ENCODE data around the gene SCAPER. TPM values are rescaled to one million over a fixed set of nuclear protein-coding genes. Genes with fewer than 3 reads are reported as not detected.

The SCAPER gene
- total RNA-seq, 1 experiment from 2014 or later = 15.3 TPM

DNA sequence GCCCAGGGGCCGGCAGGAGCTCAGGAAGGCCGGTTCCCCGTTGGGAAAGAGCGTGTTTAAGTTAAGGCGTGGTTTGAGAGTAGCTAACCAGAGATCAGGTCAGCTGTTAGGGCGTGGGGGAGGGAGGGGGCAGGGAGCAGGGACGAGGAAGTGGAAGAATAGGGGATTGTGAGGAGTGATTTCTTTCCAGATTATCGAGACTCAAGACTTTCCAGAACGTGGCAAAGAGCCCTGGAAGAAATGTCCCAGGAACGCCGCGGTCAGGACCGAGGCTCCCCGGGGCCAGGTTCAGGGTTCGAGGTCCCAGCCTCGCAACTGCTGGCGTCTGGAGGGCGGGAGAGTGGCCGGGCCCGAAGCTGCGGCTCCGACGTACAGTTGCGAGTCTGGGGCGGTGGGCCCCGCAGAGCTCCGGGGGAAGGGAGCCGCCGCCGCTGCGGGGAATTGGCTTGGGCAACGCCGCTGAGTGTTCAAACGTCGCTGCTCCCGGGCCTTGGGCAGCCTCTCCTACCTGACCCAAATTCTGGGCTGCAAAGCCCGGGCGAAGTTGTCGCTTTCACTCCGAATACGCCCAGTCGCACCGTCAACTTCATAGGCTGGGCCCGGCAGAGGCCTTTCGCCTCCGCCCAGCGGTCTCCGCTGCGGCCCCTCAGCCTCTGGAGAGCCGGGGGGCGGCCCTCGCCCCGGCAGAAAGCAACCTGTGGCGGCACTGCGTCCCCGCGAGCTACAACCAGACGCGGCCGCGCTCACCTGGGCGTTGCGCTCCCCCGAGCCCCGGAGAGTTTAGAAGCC is 559.1 kb downstream of the SCAPER start:
- no peaks in the 10 kb centered on the region for H3K4me1 ChIP-seq (ENCODE audit: control insufficient read depth, insufficient read depth, low read length)
- no peaks in the 10 kb centered on the region for H3K36me3 ChIP-seq (ENCODE audit: control insufficient read depth, insufficient read depth, low read length)
- no peaks in the 10 kb centered on the region for H3K9me3 ChIP-seq (ENCODE audit: control insufficient read depth, insufficient read depth, low read depth, low read length)
- in situ Hi-C loops (cut with HindIII; ENCODE audit: low pct_unique_long_range_greater_than_20kb, low sequenced_read_pairs) (no loop called here), intact Hi-C loops (cut with micrococcal nuclease; ENCODE audit: unreplicated experiment) (no loop called here)
- ChIA-PET POLR2A (interaction anchor here (0.6 kb wide), 1 partner anchor 90 kb away, joined by 3 read pairs; no protein-coding TSS in a partner anchor), CTCF (interaction anchor here (0.5 kb wide), 1 partner anchor 214 kb away, joined by 5 read pairs; no protein-coding TSS in a partner anchor)
- no peak for DNase-seq (ENCODE audit: low read depth, low spot score)
- H3K27me3 ChIP-seq (ENCODE audit: control insufficient read depth, insufficient read depth, low read length) = peaks cover 16% of the 10 kb centered on the region
- peak overlapping the region; percentile 52 to 72 for H3K4me3 ChIP-seq (ENCODE audit: low read depth in 2 of 2, low read length in 2 of 2)
- ATAC-seq = peak; percentile 65
- peak overlapping the region; percentile 70 for H3K27ac ChIP-seq (ENCODE audit: low read length)
- no TSS peak for BruUV-seq (replicated peaks)
- TF ChIP-seq, protein P1, sequence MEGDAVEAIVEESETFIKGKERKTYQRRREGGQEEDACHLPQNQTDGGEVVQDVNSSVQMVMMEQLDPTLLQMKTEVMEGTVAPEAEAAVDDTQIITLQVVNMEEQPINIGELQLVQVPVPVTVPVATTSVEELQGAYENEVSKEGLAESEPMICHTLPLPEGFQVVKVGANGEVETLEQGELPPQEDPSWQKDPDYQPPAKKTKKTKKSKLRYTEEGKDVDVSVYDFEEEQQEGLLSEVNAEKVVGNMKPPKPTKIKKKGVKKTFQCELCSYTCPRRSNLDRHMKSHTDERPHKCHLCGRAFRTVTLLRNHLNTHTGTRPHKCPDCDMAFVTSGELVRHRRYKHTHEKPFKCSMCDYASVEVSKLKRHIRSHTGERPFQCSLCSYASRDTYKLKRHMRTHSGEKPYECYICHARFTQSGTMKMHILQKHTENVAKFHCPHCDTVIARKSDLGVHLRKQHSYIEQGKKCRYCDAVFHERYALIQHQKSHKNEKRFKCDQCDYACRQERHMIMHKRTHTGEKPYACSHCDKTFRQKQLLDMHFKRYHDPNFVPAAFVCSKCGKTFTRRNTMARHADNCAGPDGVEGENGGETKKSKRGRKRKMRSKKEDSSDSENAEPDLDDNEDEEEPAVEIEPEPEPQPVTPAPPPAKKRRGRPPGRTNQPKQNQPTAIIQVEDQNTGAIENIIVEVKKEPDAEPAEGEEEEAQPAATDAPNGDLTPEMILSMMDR (IDR thresholded peaks at IDR 0.05) = no peak
- TF ChIP-seq SIN3A (IDR thresholded peaks at IDR 0.05; ENCODE audit: borderline replicate concordance, insufficient read depth, low read depth, low read length) (no peak), POLR2AphosphoS5 (IDR thresholded peaks at IDR 0.05; ENCODE audit: low read depth, low read length) (no peak), TCF7L2 (IDR thresholded peaks at IDR 0.05; ENCODE audit: low read depth, low read length) (no peak)
- TF ChIP-seq, protein P2, sequence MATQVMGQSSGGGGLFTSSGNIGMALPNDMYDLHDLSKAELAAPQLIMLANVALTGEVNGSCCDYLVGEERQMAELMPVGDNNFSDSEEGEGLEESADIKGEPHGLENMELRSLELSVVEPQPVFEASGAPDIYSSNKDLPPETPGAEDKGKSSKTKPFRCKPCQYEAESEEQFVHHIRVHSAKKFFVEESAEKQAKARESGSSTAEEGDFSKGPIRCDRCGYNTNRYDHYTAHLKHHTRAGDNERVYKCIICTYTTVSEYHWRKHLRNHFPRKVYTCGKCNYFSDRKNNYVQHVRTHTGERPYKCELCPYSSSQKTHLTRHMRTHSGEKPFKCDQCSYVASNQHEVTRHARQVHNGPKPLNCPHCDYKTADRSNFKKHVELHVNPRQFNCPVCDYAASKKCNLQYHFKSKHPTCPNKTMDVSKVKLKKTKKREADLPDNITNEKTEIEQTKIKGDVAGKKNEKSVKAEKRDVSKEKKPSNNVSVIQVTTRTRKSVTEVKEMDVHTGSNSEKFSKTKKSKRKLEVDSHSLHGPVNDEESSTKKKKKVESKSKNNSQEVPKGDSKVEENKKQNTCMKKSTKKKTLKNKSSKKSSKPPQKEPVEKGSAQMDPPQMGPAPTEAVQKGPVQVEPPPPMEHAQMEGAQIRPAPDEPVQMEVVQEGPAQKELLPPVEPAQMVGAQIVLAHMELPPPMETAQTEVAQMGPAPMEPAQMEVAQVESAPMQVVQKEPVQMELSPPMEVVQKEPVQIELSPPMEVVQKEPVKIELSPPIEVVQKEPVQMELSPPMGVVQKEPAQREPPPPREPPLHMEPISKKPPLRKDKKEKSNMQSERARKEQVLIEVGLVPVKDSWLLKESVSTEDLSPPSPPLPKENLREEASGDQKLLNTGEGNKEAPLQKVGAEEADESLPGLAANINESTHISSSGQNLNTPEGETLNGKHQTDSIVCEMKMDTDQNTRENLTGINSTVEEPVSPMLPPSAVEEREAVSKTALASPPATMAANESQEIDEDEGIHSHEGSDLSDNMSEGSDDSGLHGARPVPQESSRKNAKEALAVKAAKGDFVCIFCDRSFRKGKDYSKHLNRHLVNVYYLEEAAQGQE (IDR thresholded peaks at IDR 0.05; ENCODE audit: insufficient read depth in 1 of 2, low read depth in 2 of 2, low read length in 1 of 2) = 0 out of 4 replicates have a peak, but pooled peaks of 1 of the 2 experiments have one; percentile 11

DNA sequence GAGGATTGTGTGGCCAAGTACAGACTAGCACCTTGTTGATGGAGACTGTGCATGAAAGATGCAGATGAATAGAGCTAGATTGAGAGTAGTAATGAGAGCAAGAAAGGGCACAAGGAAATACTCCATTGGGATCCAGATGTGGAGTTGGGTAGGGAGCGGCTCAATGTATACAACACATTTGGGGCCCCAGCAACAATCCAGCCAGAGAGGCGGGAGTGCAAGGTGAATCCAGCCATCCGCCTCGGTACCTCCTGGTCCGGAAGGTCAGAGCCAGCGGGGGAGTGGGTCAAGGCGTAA is 559.6 kb downstream of the SCAPER start:
- Histone ChIP-seq H3K9me3 (ENCODE audit: control insufficient read depth, insufficient read depth, low read depth, low read length) (no peaks in the 10 kb centered on the region), H3K36me3 (ENCODE audit: control insufficient read depth, insufficient read depth, low read length) (no peaks in the 10 kb centered on the region), H3K4me3 (ENCODE audit: low read depth in 2 of 2, low read length in 2 of 2) (peak overlapping the region; percentile 52 to 72), H3K27ac (ENCODE audit: low read length) (no peak overlapping the region), H3K4me1 (ENCODE audit: control insufficient read depth, insufficient read depth, low read length) (no peaks in the 10 kb centered on the region), H3K27me3 (ENCODE audit: control insufficient read depth, insufficient read depth, low read length) (peaks cover 16% of the 10 kb centered on the region)
- DNase-seq (ENCODE audit: low read depth, low spot score) (no peak), ATAC-seq (peak; percentile 5; the same call in 1 of the 2 replicates)
- no peak for TF ChIP-seq POLR2AphosphoS5 (IDR thresholded peaks at IDR 0.05; ENCODE audit: low read depth, low read length)
- TF ChIP-seq TCF7L2 (IDR thresholded peaks at IDR 0.05; ENCODE audit: low read depth, low read length) = no peak
- TF ChIP-seq SIN3A (IDR thresholded peaks at IDR 0.05; ENCODE audit: borderline replicate concordance, insufficient read depth, low read depth, low read length) = no peak
- TF ChIP-seq, protein P1 (IDR thresholded peaks at IDR 0.05) = no peak
- TF ChIP-seq, protein P2 (IDR thresholded peaks at IDR 0.05; ENCODE audit: insufficient read depth in 1 of 2, low read depth in 2 of 2, low read length in 1 of 2) = no peak
- in situ Hi-C loops (cut with HindIII; ENCODE audit: low pct_unique_long_range_greater_than_20kb, low sequenced_read_pairs) (no loop called here), intact Hi-C loops (cut with micrococcal nuclease; ENCODE audit: unreplicated experiment) (no loop called here)
- BruUV-seq (replicated peaks) = no TSS peak
- POLR2A ChIA-PET = interaction anchor here (0.6 kb wide), 2 partner anchors 9 to 91 kb away, joined by 3 to 6 read pairs; partner anchors contain the start of gene ISL2
- CTCF ChIA-PET = interaction anchor here (0.5 kb wide), 1 partner anchor 215 kb away, joined by 5 read pairs; no protein-coding TSS in a partner anchor
